CD4-positive, alpha-beta T cell treated with Interferon gamma for 1 hour (primary cell): Measurements from ENCODE around the gene PAPSS1.
A peak's percentile ranks its signal among the peaks of the same experiment; 100 is the strongest.
"Not testable (repeated sequence)": the region's sequence is repeated elsewhere in the genome, so short reads cannot be mapped to it uniquely, and the experiment has no call there.

ENCODE experiments used
- DNase-seq: peaks from one replicate; pipeline ENCODE4 v3.0.0-alpha.2; 2020

The PAPSS1 gene

DNA sequence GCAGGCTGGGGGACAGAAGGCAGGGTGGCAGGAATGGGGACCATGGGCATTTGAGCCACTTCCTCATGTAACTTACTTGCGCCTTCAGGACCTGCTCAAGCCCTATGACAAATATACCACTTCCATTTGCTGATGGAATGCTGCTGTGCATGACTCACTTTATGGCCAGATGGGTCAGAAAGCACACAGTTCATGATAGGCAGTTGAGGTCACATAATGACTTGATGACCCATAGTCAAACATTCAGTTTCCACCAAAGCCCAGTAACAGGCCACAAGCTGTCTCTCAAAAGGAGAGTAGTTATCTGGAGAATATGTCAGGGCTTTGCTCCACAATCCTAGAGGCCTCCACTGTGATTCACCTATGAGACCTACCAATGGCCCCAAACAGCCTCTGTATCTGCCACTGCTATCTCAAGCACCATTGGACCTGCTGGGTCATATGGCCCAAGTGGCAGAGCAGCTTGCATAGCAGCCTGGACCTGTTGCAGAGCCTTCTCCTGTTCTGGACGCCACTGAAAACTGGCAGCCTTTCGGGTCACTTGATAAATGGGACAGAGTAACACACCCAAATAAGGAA lies 5.3 kb upstream of the PAPSS1 start:
- DNase-seq: no peak

DNA sequence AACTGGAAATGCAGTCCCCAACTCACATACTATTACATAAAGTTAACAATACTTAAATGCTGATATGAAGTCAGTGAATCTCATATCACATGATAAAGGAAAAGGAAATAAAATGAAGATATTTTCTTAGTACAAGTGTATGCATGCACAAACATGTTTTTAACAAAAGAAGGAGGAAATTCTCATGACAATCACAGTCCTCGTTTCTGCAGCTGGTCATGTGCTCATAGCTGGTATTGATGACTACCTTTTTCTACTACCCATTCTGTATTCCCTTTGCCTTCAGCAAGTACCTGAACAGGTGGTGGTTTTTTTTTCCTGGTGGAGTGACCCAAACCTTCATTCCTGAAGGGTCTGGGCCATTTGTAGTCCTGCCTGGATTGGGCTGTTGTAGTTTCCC lies 3.3 kb upstream of the PAPSS1 start:
- not testable (repeated sequence) for DNase-seq

DNA sequence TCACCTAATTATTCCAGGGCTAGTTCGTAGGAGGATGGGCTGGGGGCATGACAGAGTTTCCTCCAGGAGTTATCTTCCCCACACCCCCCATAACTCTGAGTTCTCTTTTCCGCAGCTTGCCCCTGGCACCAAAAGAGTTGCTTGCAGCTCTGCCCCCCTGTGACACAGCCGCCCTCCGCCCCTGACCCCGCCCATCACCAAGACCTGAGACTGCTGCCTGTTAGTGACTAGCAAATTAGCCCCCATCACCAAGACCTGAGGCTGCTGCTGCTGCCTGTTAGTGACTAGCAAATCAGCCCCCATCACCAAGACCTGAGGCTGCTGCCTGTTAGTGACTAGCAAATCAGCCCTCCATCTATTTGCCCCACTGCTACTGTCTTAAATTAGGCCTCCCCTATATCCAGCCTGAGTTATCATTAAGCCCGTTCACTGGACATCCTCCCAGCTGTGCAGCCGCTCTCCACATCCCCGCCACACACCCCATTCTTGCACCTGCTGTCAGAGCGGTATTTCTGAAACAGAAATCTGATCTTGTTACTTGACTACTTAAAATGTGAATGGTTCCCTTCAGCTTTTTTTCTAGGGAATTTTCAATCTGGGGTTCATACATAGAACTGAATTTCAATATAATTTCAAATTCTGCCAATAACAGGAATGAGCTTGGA lies 1.5 kb upstream of the PAPSS1 start:
- DNase-seq: peak; percentile 47

DNA sequence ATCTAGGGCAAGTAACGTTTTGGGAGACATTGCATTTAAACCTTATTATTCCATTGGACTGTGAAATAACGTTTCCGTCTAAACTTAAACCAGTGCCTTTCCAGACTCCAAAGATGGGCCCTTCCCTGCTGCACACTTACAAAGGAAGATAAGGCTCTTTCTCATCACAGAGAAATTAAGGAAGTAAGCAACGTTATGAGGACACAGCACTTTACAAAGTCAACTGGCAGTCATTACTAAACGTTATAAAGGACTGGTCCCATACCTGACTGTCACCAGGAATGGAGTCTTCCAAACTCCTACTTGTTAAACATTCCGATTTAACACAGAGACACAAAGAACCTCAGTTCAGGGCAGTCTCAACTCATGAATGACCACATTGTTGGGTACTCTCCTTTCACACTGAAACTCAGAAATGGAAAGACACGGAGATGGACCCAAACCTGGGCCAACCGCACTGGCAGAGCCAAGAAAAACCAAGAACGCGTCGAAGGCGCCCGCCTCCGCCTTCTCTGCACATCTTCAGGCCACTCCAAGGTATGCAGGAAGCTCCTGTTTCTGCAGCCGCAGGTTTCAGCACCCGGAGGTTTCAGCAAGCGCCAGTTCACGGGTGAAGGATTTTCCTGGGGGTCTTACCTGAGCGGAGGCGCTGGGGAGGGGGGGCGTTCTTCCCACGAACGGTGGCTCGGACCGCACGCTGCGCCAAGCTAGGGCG lies 670 bp downstream of the PAPSS1 start:
- DNase-seq: no peak

DNA sequence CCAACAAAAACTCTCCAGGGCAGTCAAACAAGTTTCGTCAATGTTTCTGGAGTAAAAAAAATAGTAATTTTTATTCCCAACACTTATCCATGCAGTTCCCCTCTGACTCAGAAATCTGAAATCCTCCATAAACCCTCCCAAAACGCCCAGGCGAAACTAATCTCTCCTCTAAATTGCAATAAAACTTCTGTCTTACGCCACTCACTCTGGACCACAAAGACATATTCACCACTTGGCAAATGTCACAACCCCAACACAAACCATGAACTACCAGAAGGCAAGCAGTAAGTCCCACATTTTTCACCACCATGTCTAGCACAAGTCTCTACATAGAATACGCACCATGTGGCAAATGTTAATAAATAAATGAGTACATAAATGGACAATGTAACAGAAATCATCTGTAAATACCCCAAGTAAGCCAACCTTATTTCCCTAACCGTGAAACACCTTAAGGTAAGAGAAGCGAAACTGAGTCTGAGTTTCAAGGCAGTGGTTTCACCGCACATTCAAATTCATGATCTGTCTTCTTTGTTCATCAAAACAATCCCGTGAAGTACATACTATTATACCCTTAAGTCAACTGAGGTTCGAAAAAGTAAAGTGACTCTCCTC lies 1.6 kb downstream of the PAPSS1 start:
- DNase-seq: no peak

DNA sequence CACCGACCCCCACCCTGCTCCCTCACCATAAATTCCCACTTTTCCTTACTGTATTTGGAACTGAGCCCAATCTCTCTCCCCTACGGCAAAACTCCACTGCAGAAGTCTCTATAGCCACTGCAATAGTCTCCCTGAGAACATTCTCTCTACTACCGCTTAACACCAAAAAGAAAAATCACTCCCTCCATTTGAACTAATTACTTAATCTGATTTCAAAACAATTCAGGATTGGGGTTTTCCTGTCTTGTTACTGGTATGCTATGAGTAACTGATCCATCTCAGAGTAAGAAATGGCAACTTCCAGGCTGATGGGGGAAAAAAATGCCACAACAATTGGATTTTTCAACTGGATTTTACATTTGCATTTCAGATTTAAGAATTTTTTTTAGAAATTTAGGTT lies 5.8 kb downstream of the PAPSS1 start:
- no peak for DNase-seq

DNA sequence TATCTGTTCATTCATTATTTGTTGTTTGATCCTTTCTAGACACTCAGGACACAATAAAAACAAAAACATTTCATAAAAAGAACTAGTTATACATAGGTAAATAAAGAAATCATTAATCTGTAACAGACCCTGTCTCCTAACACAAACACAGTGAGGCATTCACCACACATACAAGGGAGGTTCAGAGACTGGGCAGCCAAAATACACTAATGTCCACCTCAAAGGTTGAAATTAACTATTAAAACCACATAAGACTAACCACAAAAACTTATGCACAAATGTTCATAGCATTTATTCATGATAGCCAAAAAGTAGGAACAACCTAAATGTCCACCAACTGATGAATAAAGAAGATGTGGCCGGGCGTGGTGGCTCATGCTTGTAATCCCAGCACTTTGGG lies 7.8 kb downstream of the PAPSS1 start:
- no peak for DNase-seq

DNA sequence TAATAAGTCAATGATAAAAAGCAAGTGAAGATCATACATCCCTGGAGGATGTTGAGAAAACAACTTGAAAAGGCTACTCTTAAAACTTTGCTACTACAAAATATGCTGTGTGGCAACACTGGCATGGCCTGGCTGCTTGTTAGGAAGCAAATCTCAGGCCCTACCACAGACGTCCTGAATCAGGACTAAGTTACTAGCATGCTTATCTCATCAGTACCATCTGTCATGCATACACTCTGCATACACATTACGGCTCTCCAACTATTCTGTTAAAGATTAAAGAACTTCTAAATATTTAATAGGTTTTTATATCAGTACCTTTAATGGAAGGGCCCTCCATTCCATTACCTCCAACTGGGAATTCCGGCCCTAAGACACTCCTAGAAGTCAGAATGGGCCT lies 8.2 kb downstream of the PAPSS1 start:
- no peak for DNase-seq

DNA sequence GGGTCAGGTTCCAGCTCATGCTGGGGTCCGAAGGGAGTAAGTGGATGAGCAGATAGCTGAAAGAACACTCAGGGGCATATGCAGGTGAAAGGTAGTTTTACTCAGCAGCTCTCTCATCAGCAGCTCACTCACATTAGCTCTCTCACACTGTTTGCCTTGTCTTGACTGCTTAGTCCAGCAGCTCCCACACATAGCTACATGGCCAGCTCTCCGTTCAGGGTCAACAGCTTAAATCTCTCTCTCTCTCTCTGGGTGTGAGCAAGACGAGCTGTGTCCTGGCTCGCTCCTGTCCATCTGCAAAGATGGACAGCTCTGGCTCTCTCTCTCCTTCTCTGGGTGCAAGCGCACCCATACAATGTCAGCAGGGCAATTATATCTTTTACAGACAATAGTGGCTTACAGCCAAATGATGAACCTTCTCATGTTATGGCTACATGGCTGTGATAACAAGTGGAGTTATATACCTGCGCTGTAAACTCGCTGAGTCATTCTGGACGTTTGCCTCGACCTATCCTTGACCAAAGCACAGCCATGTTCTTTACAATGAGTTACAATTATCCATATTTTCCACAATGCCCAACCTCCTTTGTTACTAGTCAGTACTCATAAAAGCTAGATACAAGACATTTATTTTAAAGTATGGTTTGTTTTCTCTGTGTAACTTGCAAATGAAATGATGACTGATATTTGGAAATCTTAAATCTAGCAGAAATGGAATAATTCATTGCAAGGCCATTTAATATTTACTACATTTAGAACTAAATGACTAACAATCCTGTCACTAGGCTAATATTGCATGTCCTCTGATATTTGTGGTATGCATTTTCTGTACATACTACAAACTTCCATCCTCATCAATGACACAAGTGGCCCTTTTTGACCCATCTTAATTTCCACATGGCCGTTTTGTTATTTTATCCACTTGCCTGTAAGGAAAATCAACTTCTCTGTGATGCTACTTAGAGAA lies 9.3 kb downstream of the PAPSS1 start:
- DNase-seq: no peak

DNA sequence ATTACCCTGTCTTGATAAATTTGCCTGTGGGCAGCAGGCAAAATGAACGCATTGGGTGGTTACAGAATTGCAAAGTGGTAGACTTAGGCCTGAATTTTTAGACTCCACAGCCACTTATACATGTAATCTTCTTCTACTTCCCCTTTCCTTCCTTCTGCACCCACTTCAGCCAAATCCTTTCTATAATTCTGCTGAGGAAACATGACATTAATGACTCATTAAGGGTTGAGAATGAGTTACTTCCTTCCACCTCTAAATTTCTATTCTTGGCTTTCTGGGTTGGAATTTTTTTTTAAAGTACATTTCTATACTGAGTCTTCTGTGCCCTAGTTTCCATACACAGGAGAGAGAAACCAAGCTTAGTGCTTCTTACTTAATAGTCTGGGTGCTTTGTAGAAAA lies 10.1 kb downstream of the PAPSS1 start:
- no peak for DNase-seq

DNA sequence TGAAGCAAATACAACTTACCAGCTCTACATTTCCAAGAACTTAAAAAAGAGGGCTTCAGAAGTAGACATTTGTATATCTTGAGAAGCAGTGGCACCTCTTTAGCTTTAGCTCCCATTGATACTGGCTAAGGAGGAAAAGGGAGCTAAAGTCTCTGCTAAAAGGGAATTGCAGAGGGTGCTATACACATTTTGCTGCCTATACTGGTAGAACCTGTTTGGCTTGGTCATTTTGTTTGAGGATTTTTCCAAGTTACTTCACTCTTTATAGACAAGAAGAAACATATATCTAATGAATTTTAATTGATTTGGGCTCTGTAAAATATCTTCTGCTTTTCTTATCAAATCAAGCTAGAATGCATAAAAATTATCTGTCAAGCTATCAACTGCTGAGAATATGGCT lies 11.8 kb downstream of the PAPSS1 start:
- DNase-seq: no peak

DNA sequence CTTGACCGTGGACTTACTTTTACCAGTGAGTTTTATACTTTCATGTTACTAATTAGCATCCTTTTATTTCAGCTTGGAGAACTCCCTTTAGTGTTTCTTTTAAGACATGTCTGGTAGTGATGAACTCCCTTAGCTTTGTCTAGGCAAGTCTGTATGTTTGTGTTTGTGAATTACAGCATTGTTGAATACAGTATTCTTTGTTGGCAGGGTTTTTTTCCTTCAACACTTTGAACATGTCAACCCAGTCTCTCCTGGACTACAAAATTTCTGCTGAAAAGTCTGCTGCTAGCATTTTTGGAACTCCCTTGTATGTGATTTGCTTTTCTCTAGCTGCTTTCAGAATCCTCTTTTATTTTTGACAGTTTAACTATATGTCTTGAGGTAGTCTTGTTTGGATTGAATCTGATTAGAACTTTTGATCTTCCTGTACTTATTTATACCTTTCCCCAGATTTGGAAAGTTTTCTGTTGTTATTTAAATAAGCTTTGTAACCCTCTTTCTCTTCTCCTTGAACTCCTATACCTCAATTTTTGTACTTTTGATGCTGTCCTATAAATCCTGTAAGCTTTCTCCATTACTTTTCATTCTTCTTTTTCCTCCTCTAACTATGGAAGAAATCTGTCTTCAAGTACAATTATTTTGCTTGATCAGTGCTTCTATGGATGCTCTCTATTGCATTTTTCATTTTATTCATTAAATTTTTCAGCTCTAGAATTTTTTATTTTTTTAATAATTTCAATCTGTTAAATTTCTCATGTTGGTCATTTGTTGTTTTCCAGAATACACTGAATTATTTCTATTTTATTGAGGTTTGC lies 14.1 kb downstream of the PAPSS1 start:
- DNase-seq: no peak

DNA sequence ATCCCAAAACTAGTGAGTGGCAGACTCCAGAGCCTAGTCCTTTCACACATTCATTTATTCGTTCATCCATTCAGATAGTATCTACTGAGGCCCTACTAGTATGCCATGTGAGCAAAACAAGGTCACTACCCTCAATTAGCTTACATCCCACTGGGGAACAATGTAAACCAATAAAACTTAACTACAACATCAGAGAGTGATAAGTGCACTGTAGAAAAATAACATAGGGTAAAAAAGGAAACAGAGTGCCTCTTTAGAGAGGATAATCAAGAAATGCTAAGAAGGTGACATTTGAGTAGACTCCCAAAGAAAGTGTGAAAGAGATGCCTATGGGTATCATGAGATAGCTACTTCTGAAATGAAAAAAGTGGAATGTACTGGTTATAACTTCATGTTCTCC lies 18.5 kb downstream of the PAPSS1 start:
- no peak for DNase-seq

DNA sequence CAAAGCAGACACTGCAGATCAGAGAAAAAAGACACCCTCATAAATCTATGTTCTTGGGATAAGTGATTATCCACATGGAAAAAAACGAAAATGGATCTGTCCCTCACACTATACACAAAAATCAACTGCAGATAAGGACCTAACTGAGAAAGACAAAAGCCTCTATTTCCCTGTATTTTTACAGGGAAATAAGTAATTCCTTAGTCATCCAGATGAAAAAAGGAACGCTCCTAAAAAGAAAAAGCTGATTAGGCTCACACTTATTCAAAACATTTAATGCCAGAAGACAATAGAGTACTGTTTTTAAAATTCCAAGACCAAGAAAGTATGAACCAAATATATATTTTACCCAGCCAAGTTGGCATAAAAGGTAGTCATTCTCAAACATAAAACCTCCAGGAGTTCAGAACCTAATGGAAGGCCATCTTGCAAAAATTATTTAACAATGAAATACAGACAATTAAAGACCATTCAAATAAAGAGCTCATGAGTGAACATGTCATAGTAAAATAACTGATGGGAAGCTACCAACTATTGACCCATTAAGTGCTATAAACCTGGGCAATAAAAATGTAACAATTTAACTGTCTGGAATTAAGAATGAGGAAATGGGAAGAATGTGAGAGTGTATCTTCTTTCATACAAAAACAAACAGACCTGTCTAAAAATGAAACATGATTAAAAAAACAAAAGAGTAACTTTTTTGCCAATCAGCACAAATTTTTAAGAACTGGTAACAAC lies 20.4 kb downstream of the PAPSS1 start:
- no peak for DNase-seq

DNA sequence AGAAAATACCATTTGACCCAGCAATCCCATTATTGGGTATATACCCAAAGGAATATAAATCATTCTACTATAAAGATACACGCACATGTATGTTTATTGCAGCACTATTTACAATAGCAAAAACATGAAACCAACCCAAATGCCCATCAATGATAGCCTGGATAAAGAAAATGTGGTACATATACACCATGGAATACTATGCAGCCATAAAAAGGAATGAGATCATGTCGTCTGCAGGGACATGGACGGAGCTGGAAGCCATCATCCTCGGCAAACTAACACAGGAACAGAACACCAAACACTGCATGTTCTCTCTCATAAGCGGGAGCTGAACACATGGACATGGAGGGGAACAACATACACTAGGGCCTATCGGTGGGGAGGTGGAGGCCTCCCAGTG lies 23.8 kb downstream of the PAPSS1 start:
- not testable (repeated sequence) for DNase-seq

DNA sequence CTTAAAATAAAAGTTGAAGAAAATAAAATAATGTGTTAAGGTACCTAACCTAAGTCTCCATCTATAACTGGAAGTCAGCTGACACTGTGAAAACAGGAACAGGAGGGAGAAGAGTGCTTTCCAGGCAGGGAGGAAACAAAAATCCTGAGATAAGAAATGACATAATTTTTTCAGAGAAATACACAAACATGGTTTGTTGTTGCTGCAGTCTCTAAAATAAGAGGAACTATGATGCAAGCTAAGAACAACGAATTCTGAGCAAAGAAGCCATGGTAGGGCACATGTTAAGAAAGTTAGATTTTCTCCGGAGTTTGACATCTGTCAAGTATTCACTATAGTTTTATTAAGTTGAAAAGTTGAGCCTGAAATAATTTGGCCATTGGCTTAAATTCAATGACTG lies 26.9 kb downstream of the PAPSS1 start:
- DNase-seq: no peak

DNA sequence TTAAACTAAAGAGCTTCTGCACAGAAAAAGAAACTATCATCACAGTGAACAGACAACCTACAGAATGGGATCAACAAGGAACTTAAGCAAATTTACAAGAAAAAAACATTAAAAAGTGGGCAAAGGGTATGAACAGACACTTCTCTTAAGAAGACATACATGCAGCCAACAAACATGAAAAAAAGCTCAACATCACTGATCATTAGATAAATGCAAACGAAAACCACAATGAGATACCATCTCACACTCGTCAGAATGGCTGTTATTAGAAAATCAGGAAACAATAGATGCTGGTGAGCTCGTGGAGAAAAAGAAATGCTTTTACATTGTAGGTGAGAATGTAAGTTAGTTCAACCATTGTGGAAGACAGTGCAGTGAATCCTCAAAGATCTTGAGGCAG lies 27.8 kb downstream of the PAPSS1 start:
- DNase-seq: no peak

DNA sequence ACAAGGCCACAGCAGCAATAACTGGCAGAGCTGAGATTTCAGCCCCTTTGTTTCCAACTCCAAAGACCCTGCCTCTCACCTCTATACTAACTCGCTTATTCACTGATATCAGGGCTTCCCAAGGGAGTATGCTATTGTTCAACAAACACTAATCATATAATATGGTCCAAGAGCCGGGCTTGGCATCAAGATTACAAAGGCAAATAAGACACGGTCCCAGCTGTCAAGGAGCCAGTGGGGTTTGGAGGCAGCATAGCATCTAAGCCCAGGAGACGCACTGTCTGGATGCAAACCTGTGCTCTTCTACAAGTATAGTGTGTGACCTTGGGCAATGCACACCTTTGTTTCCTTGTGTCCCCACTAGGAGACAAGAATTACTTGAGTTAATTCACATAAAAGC lies 28.7 kb downstream of the PAPSS1 start:
- DNase-seq: no peak

DNA sequence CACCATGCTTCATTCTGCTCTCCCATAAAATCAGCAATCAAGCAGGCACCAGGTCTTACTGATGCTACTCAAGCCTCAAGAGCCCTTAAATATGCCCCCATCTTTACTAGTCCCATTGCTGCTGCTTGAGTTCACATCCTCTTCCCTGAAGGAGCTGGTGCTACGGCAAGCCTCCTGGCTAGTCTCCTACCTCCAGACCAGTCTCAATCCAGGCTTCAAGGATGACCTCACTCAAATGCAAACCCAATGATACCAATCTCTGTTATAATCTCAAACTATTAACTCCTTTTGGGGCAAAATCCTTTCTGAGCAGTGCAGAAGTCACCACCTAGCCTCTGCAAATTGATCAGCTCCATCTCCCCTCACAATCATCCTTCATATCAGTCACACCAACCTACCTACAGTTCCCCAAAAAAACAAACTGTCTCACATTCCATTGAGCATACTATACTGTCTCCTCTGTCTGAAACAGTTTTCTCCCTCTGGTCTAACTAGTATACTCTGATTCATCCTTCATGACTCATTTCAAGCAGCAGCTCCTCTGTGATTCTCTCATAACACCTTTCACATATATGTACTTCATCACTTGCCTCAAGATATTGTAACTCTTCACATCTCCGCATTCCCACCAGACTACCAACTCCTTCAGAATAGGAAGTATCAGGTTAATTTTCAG lies 30.0 kb downstream of the PAPSS1 start:
- DNase-seq: no peak

DNA sequence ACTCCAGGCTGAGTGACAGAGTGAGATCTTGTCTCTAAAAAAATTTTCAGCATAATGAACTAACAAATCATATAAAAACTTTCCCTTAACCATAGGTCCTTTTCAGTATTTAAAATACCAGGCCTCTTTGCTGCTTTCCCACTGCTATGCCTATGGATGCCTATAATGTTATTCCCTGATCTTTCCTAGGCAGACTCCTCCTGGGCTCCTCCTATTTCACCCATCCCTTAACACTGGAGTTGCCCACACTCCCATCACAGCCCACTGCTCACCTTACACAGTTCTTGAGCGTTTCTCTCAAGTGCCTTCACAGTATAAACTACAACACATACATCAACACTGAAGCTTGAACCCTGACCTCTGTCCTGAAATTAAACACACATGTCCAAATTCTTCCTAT lies 31.6 kb downstream of the PAPSS1 start:
- no peak for DNase-seq

DNA sequence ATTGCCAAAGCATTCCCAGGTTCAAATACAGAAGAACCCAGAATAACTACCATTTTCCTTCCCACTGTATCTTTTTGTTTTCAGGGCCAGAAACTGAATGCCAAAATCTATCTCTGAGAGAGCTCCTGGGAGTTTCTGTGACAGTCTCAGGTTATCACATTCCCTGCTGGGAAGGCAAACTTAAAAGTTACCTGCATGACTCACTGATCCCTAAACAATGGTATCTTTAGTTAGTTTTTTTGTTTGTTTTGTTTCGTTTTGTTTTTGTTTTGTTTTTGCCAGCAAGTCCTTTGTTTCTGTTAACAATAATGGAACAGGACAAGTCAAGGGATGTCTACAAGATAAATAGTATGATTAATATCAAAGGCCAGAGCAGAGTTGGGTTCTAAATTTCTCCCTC lies 34.3 kb downstream of the PAPSS1 start:
- DNase-seq: no peak
